HPDE6-E6E7 (cell line): ENCODE data around the gene POSTN.
"Not testable (repeated sequence)": the region's sequence is repeated elsewhere in the genome, so short reads cannot be mapped to it uniquely, and the experiment has no call there.

Experiments used
- DNase-seq: peaks from one replicate; pipeline ENCODE4 v3.0.0; 2011; ENCODE audit warnings: missing footprints; ENCODE audit errors: extremely low spot score

Gene POSTN

GRCh38 chr13:37595162-37595561 is 3.4 kb downstream of the POSTN start:
- DNase-seq: no peak

- DNase-seq: no peak
Measured at GRCh38 chr13:37594550-37594949, 4.0 kb downstream of the POSTN start.

- DNase-seq: not testable (repeated sequence)
Measured at GRCh38 chr13:37589381-37589780, 9.2 kb downstream of the POSTN start.

- no peak for DNase-seq
Measured at GRCh38 chr13:37587236-37587635, 11.3 kb downstream of the POSTN start.

GRCh38 chr13:37586164-37586563 is 12.4 kb downstream of the POSTN start:
- no peak for DNase-seq

GRCh38 chr13:37585541-37585940 is 13.0 kb downstream of the POSTN start:
- no peak for DNase-seq

GRCh38 chr13:37576601-37577000 is 22.0 kb downstream of the POSTN start:
- no peak for DNase-seq

GRCh38 chr13:37565425-37565824 is 33.1 kb downstream of the POSTN start:
- DNase-seq: no peak

- no peak for DNase-seq
Measured at GRCh38 chr13:37561031-37561430, 37.5 kb downstream of the POSTN start.

- no peak for DNase-seq
Measured at GRCh38 chr13:37560526-37560925, 38.0 kb downstream of the POSTN start.

- not testable (repeated sequence) for DNase-seq
Measured at GRCh38 chr13:37558766-37559165, 39.8 kb downstream of the POSTN start.

GRCh38 chr13:37546087-37546486 is 52.5 kb downstream of the POSTN start:
- DNase-seq: no peak

- no peak for DNase-seq
Measured at GRCh38 chr13:37544995-37545394, 53.6 kb downstream of the POSTN start.

- DNase-seq: no peak
Measured at GRCh38 chr13:37539976-37540605, 58.5 kb downstream of the POSTN start.

GRCh38 chr13:37539170-37539569 is 59.4 kb downstream of the POSTN start:
- no peak for DNase-seq

GRCh38 chr13:37535501-37535900 is 63.1 kb downstream of the POSTN start:
- no peak for DNase-seq

- no peak for DNase-seq
Measured at GRCh38 chr13:37534676-37535075, 63.9 kb downstream of the POSTN start.

- no peak for DNase-seq
Measured at GRCh38 chr13:37534181-37534580, 64.4 kb downstream of the POSTN start.

GRCh38 chr13:37531049-37531448 is 67.5 kb downstream of the POSTN start:
- no peak for DNase-seq

GRCh38 chr13:37529751-37530385 is 68.7 kb downstream of the POSTN start:
- DNase-seq: no peak

GRCh38 chr13:37526710-37527473 is 71.7 kb downstream of the POSTN start:
- DNase-seq: no peak

GRCh38 chr13:37515226-37515625 is 83.3 kb downstream of the POSTN start:
- DNase-seq: no peak
